Karpas-422 (cell line): ENCODE data around the gene RBMXL2. TPM values are rescaled to one million over a fixed set of nuclear protein-coding genes. Genes with fewer than 3 reads are reported as not detected.

Source experiments
- DNase-seq: peaks from one replicate; pipeline ENCODE4 v3.0.0-alpha.2; 2015
- H2AFZ ChIP-seq: fragments of 200-600 bp; sonication (generic); 2 replicates; pipeline ENCODE4 v1.6.1; 2014; ENCODE audit warnings: antibody characterized with exemption, low read length, mixed read lengths
- H3K27ac ChIP-seq: fragments of 200-600 bp; sonication (generic); 2 replicates; pipeline ENCODE4 v1.5.1; 2014; ENCODE audit warnings: mild to moderate bottlenecking, low read length, moderate library complexity
- H3K27me3 ChIP-seq: fragments of 200-600 bp; sonication (generic); 2 replicates; pipeline ENCODE4 v1.6.1; 2014; ENCODE audit warnings: low read length, mixed read lengths
- H3K36me3 ChIP-seq: fragments of 200-600 bp; sonication (generic); 2 replicates; pipeline ENCODE4 v1.6.1; 2014; ENCODE audit warnings: low read length, mixed read lengths; ENCODE audit not compliant: insufficient read depth
- H3K4me1 ChIP-seq: fragments of 200-600 bp; sonication (generic); 2 replicates; pipeline ENCODE4 v1.6.1; 2014; ENCODE audit warnings: mild to moderate bottlenecking, low read length, mixed read lengths
- H3K4me2 ChIP-seq: fragments of 200-600 bp; sonication (generic); 2 replicates; pipeline ENCODE4 v1.6.1; 2014; ENCODE audit warnings: low read length, low read depth, mild to moderate bottlenecking; ENCODE audit not compliant: poor library complexity, severe bottlenecking
- H3K4me3 ChIP-seq: fragments of 200-600 bp; sonication (generic); 2 replicates; pipeline ENCODE4 v1.5.1; 2014; ENCODE audit warnings: mild to moderate bottlenecking, antibody characterized with exemption, low read length, mixed read lengths
- H3K79me2 ChIP-seq: fragments of 200-600 bp; sonication (generic); 2 replicates; pipeline ENCODE4 v1.6.1; 2014; ENCODE audit warnings: mild to moderate bottlenecking, low read length, mixed read lengths
- H3K9ac ChIP-seq: fragments of 200-600 bp; sonication (generic); 2 replicates; pipeline ENCODE4 v1.6.0; 2014; ENCODE audit warnings: low read length
- H3K9me2 ChIP-seq: fragments of 200-600 bp; sonication (generic), shearing (Covaris generic); replicated peaks from 2 replicates; pipeline ENCODE4 v1.6.0; 2014; ENCODE audit warnings: mild to moderate bottlenecking, low read length, moderate library complexity; ENCODE audit not compliant: insufficient read depth
- H3K9me3 ChIP-seq: fragments of 300-700, 200-600 bp; sonication (generic); 2 replicates; pipeline ENCODE4 v1.6.1; 2014; ENCODE audit warnings: low read length, mixed read lengths
- H4K20me1 ChIP-seq: fragments of 200-600 bp; sonication (generic); 2 replicates; pipeline ENCODE4 v1.6.1; 2014; ENCODE audit warnings: mild to moderate bottlenecking, antibody characterized with exemption, low read length, low read depth; ENCODE audit not compliant: insufficient read depth
- total RNA-seq: library from RNA; depleted of rRNA; stranded (reverse); fragments of >200 nt; shearing (Covaris generic); gene quantifications from 2 replicates; pipeline ENCODE4 v1.2.3, GENCODE V29; 2014; ENCODE audit warnings: low replicate concordance; rRNA removed

Gene RBMXL2
- total RNA-seq, 1 experiment from 2014 or later: not detected

DNA sequence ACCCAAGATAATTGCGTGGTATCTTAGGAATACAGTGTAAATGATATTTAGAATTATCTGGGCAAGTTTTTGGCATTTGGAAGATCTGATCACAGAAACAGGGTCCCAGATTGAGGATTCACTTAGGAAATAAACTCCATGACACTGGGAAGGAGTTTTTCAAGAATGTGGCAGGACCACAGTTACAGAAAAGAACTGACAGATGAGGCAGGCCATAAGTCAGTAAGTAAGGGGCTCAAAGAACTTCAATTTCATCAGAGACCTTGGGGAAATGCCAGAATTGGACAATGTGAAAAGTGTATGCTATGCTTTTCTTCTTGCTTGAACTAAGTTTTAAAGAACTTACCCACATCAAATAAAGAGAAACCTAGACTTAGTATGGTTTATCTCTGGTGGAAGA is 49.3 kb downstream of the RBMXL2 start:
- H3K9ac ChIP-seq: no peak overlapping the region
- no peaks in the 10 kb centered on the region for H3K27me3 ChIP-seq
- no peak for DNase-seq
- no peak overlapping the region for H3K27ac ChIP-seq
- no peaks in the 10 kb centered on the region for H3K79me2 ChIP-seq
- H4K20me1 ChIP-seq: no peaks in the 10 kb centered on the region
- no peak overlapping the region for H2AFZ ChIP-seq
- H3K9me2 ChIP-seq: no peaks in the 10 kb centered on the region
- no peaks in the 10 kb centered on the region for H3K36me3 ChIP-seq
- no peak overlapping the region for H3K4me3 ChIP-seq
- no peak overlapping the region for H3K4me2 ChIP-seq
- no peaks in the 10 kb centered on the region for H3K9me3 ChIP-seq
- H3K4me1 ChIP-seq: no peaks in the 10 kb centered on the region

Other genes with a start within 250 kb of the RBMXL2 start
- not detected in 2 replicates for gene OR10A5, start 243.3 kb upstream of the RBMXL2 start, total RNA-seq
- gene OR10A2, start 225.9 kb upstream of the RBMXL2 start, total RNA-seq: not detected in 2 replicates
- gene OR10A4, start 212.4 kb upstream of the RBMXL2 start, total RNA-seq: not detected in 2 replicates
- gene OR2D2, start 196.5 kb upstream of the RBMXL2 start, total RNA-seq: 0.36 and 0.71 TPM in 2 replicates
- not detected in 2 replicates for gene OR2D3, start 168.0 kb upstream of the RBMXL2 start, total RNA-seq
- 12.3 and 26.9 TPM in 2 replicates for gene ZNF215, start 162.6 kb upstream of the RBMXL2 start, total RNA-seq
- not detected in 2 replicates for gene ZNF214, start 68.7 kb upstream of the RBMXL2 start, total RNA-seq
- 0.19 and 0.51 TPM in 2 replicates for gene NLRP14, start 68.5 kb upstream of the RBMXL2 start, total RNA-seq
- not detected in 2 replicates for gene SYT9, start 162.9 kb downstream of the RBMXL2 start, total RNA-seq